K562 (cell line): ENCODE results near the gene PPM1L. TPM values are rescaled to one million over a fixed set of nuclear protein-coding genes. Genes with fewer than 3 reads are reported as not detected.

Experiments used
- ATAC-seq: fragments of 200-7000 bp; cut with Tn5 transposase; 3 replicates; pipeline ENCODE4 v1.9.1; 2020; ENCODE audit warnings: moderate library complexity
- BruUV-seq: library from RNA; stranded (reverse); fragments of 400-500 nt; replicated peaks from 2 replicates; lab custom pipeline; 2021; lab: Mats Ljungman, UMichigan
- CTCF ChIA-PET: fragments of 300-600 bp; formaldehyde crosslinking; extraction: SDS; loops from one replicate; lab custom pipeline; 2021; ENCODE audit warnings: low intra/inter-chr PET ratio; lab: Yijun Ruan, JAX
- POLR2A ChIA-PET: fragments of 300-600, 350-650 bp; sonication (Branson Sonifier 250); formaldehyde crosslinking; extraction: SDS; loops from one replicate; lab custom pipeline; 2021; ENCODE audit warnings: antibody characterized with exemption, inconsistent platforms; lab: Yijun Ruan, JAX
- DNase-seq, 4 experiments: peaks; one replicate each; pipeline versions ENCODE4 v3.0.0 to v3.0.0-alpha.2; 2011 to 2018; ENCODE audit warnings: low spot score in 3 of 4, mixed read lengths in 3 of 4; ENCODE audit errors: extremely low read depth in 1 of 4
- FAIRE-seq: peaks from 2 replicates; lab custom pipeline; 2011; peaks lifted over from hg19 to GRCh38; lab: Jason Lieb, UNC
- H2AFZ ChIP-seq: 2 replicates; pipeline ENCODE4 v1.6.0; 2011; ENCODE audit warnings: low read depth, low read length, control low read depth, inconsistent platforms
- H3K27ac ChIP-seq: fragments of 200-600 bp; 3 replicates; pipeline ENCODE4 v1.8.0; 2011; ENCODE audit warnings: low read depth, mild to moderate bottlenecking, control low read depth, inconsistent platforms, low read length, moderate library complexity, mixed read lengths; ENCODE audit errors: extremely low read depth
- H3K27me3 ChIP-seq, 2 experiments: fragments of 300-600 bp in 1 of 2; 2 replicates in 1 of 2; 3 replicates in 1 of 2; pipeline versions ENCODE4 v1.6.0 to v1.8.0; 2011; ENCODE audit warnings: inconsistent platforms in 2 of 2, low read length in 2 of 2, mild to moderate bottlenecking in 1 of 2, mixed read lengths in 1 of 2, moderate library complexity in 1 of 2; ENCODE audit not compliant: control insufficient read depth in 2 of 2, insufficient read depth in 2 of 2
- H3K36me3 ChIP-seq: fragments of 300-600 bp; 3 replicates; pipeline ENCODE4 v1.8.0; 2011; ENCODE audit warnings: mild to moderate bottlenecking, low read length, inconsistent platforms; ENCODE audit not compliant: control insufficient read depth, insufficient read depth
- H3K4me1 ChIP-seq, 2 experiments: fragments of 200-600 bp in 1 of 2; replicated peaks in 1 of 2; 2 replicates in 1 of 2; 3 replicates in 1 of 2; pipeline versions ENCODE4 v1.5.1 to v1.8.0; 2011; ENCODE audit warnings: inconsistent platforms in 2 of 2, low read length in 2 of 2, mild to moderate bottlenecking in 1 of 2, mixed read lengths in 1 of 2, moderate library complexity in 1 of 2; ENCODE audit not compliant: control insufficient read depth in 2 of 2, insufficient read depth in 2 of 2
- H3K4me2 ChIP-seq: 2 replicates; pipeline ENCODE4 v1.6.1; 2011; ENCODE audit warnings: low read length, control low read depth, inconsistent platforms, mixed read lengths; ENCODE audit not compliant: insufficient read depth
- H3K4me3 ChIP-seq: fragments of 200-600 bp; sonication (generic), shearing (Covaris generic); 2 replicates; pipeline ENCODE4 v1.5.1; 2016; ENCODE audit warnings: control low read depth, inconsistent platforms
- H3K79me2 ChIP-seq: fragments of 200-600 bp; 3 replicates; pipeline ENCODE4 v1.8.0; 2011; ENCODE audit warnings: low read length, inconsistent platforms; ENCODE audit not compliant: control insufficient read depth, insufficient read depth
- H3K9ac ChIP-seq, 2 experiments: 2 replicates each; pipeline versions ENCODE4 v1.6.0 to v1.6.1; 2011; ENCODE audit warnings: low read depth in 2 of 2, low read length in 2 of 2, control low read depth in 1 of 2, inconsistent platforms in 1 of 2, mild to moderate bottlenecking in 1 of 2, mixed read lengths in 1 of 2; ENCODE audit not compliant: insufficient read depth in 1 of 2
- H3K9me1 ChIP-seq: one replicate; pipeline ENCODE4 v1.6.0; 2011; ENCODE audit warnings: inconsistent platforms, mild to moderate bottlenecking, low read length, moderate library complexity; ENCODE audit not compliant: control insufficient read depth, insufficient read depth
- H3K9me3 ChIP-seq: replicated peaks from 2 replicates; pipeline ENCODE4 v1.5.1; 2011; ENCODE audit warnings: low read depth, low read length, inconsistent platforms; ENCODE audit not compliant: control insufficient read depth, insufficient read depth
- H4K20me1 ChIP-seq: replicated peaks from 2 replicates; pipeline ENCODE4 v1.6.1; 2011; ENCODE audit warnings: low read length, inconsistent platforms, mixed read lengths; ENCODE audit not compliant: control insufficient read depth, insufficient read depth
- BRF1 ChIP-seq: IDR thresholded peaks from 3 replicates; pipeline ENCODE4 v1.6.1; 2011; ENCODE audit warnings: borderline replicate concordance, mild to moderate bottlenecking; ENCODE audit not compliant: insufficient read length; ENCODE audit errors: extremely low read depth
- CTBP1 ChIP-seq: fragments of 450-650 bp; IDR thresholded peaks from 2 replicates; pipeline ENCODE4 v1.6.1; 2016; ENCODE audit warnings: borderline replicate concordance
- FOXK1 ChIP-seq: sonication (generic); formaldehyde crosslinking; IDR thresholded peaks from 2 replicates; pipeline ENCODE4 v1.8.0; 2022; ENCODE audit warnings: missing genetic modification reagents, mild to moderate bottlenecking, borderline replicate concordance
- MAFF ChIP-seq: IDR thresholded peaks from 2 replicates; pipeline ENCODE4 v1.6.1; 2012; ENCODE audit warnings: low read length, improper control_type of control experiment
- NFATC3 ChIP-seq: fragments of 450-650 bp; IDR thresholded peaks from 2 replicates; pipeline ENCODE4 v1.6.1; 2017; ENCODE audit warnings: mild to moderate bottlenecking
- NFYB ChIP-seq: IDR thresholded peaks from 2 replicates; pipeline ENCODE4 v1.6.1; 2011; ENCODE audit warnings: mild to moderate bottlenecking, moderate library complexity; ENCODE audit not compliant: insufficient read length; ENCODE audit errors: extremely low read depth
- NRF1 ChIP-seq, 2 experiments: fragments of 450-650 bp; IDR thresholded peaks in 1 of 2; conservative IDR thresholded peaks in 1 of 2; 2 replicates each; pipeline ENCODE4 v1.6.1; 2014; ENCODE audit warnings: mild to moderate bottlenecking in 2 of 2
- PRPF4 ChIP-seq: fragments of 200-400 bp; formaldehyde crosslinking; IDR thresholded peaks from one replicate; pipeline ENCODE4 v1.6.1; 2017; ENCODE audit warnings: low read length, low read depth, mild to moderate bottlenecking; ENCODE audit not compliant: insufficient read depth, poor library complexity, severe bottlenecking
- SMAD2 ChIP-seq: fragments of 150-350 bp; IDR thresholded peaks from 2 replicates; pipeline ENCODE4 v1.6.1; 2014; ENCODE audit warnings: low read depth, mild to moderate bottlenecking, low read length
- TOE1 ChIP-seq, 2 experiments: fragments of 450-650 bp in 1 of 2; sonication (generic) in 1 of 2; formaldehyde crosslinking in 1 of 2; IDR thresholded peaks; 2 replicates each; pipeline versions ENCODE4 v1.7.1 to v1.8.0; 2016 to 2022; ENCODE audit warnings: borderline replicate concordance in 2 of 2, mild to moderate bottlenecking in 2 of 2, antibody characterized with exemption in 1 of 2, inconsistent platforms in 1 of 2, low read depth in 1 of 2, missing genetic modification reagents in 1 of 2, moderate library complexity in 1 of 2
- ZNF174 ChIP-seq: fragments of 250-450 bp; sonication (Bioruptor Pico); IDR thresholded peaks from 2 replicates; pipeline ENCODE4 v1.4.0; 2020; ENCODE audit warnings: mild to moderate bottlenecking
- WGBS: fragments of 100-300 bp; shearing (Covaris generic); methylation state at CpG from one replicate; pipeline ENCODE4 v1.1.6; 2016; ENCODE audit warnings: low coverage, mixed read lengths; ENCODE audit not compliant: insufficient coverage; ENCODE audit errors: missing lambda C conversion rate; 5-methylcytosine and 5-hydroxymethylcytosine counted together
- in situ Hi-C: fragments of 300-500 bp; cut with MboI; formaldehyde crosslinking; loops from 4 replicates; pipeline ENCODE4 v1.15.0; 2018; ENCODE audit warnings: inconsistent platforms, mixed read lengths
- intact Hi-C: fragments of 100-400 bp; cut with micrococcal nuclease; formaldehyde crosslinking; loops from 2 replicates; pipeline ENCODE4 v1.14.2; 2022
- polyA plus RNA-seq, 8 experiments: library from polyadenylated mRNA; depleted of rRNA in 4 of 8; stranded (reverse) in 5 of 8; unstranded in 3 of 8; fragments of >200 nt; fragmentation: Nextera tagmentation in 2 of 8; fragmentation: Illumina TruSeq in 1 of 8; extraction: Ambion mirVana in 2 of 8; extraction: Trizol in 1 of 8; gene quantifications; 2 replicates each; pipeline versions ENCODE4 v1.2.1 to v1.2.3, GENCODE V29; 2011 to 2014; ENCODE audit warnings: inconsistent platforms in 1 of 8, missing spikeins in 1 of 8
- total RNA-seq, 7 experiments: library from RNA; depleted of rRNA in 6 of 7; stranded (reverse); fragments of >200 nt in 6 of 7; fragmentation: Illumina TruSeq in 2 of 7; extraction: Trizol in 2 of 7; gene quantifications; 2 replicates each; pipeline versions ENCODE4 v1.2.1 to v1.2.3, GENCODE V29; 2011 to 2021; ENCODE audit warnings: low replicate concordance in 1 of 7
- TF ChIP-seq, protein P1 (sequence below): sonication (generic); formaldehyde crosslinking; IDR thresholded peaks from 2 replicates; pipeline ENCODE4 v1.8.1; 2023; ENCODE audit warnings: mild to moderate bottlenecking, missing genetic modification reagents
- TF ChIP-seq, protein P2 (sequence below): fragments of 450-650 bp; IDR thresholded peaks from 2 replicates; pipeline ENCODE4 v1.6.1; 2016; ENCODE audit warnings: antibody characterized with exemption
- TF ChIP-seq, protein P3 (sequence below), 2 experiments: fragments of 150-350 bp in 1 of 2; IDR thresholded peaks; 2 replicates each; pipeline ENCODE4 v1.6.1; 2012 to 2016; ENCODE audit warnings: low read depth in 2 of 2, low read length in 2 of 2, mild to moderate bottlenecking in 1 of 2, moderate library complexity in 1 of 2

Gene PPM1L
- total and polyA plus RNA-seq, 9 of the 15 experiments (the other 6 are each of a cell fraction or from before 2014, with no cell fraction given), result 0.01 to 0.41 (median 0.14) TPM

DNA sequence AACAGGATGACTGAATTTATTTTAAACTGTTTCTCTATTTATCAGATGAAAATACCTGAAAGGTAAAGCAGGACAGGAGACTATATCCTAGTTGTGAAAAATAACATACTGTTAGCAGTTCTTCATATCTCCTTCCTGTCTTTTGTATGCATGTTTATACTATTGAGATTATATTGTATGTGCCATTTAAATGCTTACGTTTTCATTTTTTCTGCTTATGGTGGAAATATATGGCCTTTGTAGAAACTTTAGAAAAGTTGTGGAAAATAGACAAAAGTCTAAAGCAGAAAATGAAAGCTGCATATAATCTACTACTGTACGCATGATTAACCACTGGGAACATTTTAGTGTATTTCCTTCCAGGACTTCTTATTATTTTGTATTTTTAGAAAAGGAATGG lies 2.1 kb upstream of the PPM1L start:
- no peak overlapping the region for H2AFZ ChIP-seq
- H3K4me1 ChIP-seq, result peaks cover 0 to 24% of the 10 kb centered on the region in 2 experiments; a peak in 3 of 5 replicates
- peak overlapping the region in 1 of 2 experiments; percentile 87; a peak in 1 of 4 replicates for H3K9ac ChIP-seq
- ChIA-PET POLR2A (interaction anchor here (0.7 to 1.7 kb wide), 2 partner anchors 16 to 1094 kb away, joined by 3 read pairs; no protein-coding TSS in a partner anchor), CTCF (no interaction called here)
- ATAC-seq (no peak), FAIRE-seq (no peak), DNase-seq (no peak)
- 58% methylated on average over 2 of the region's 2 CpGs for WGBS
- H3K79me2 ChIP-seq, result no peaks in the 10 kb centered on the region
- no peaks in the 10 kb centered on the region for H3K9me1 ChIP-seq
- H4K20me1 ChIP-seq, result peaks cover 5% of the 10 kb centered on the region; the same call in 1 of the 2 replicates
- H3K4me3 ChIP-seq, result no peak overlapping the region
- H3K36me3 ChIP-seq, result no peaks in the 10 kb centered on the region
- peak overlapping the region; percentile 76 for H3K4me2 ChIP-seq
- in situ Hi-C loops, result no loop called here
- intact Hi-C loops, result no loop called here
- no peaks in the 10 kb centered on the region for H3K9me3 ChIP-seq
- peaks cover 16 to 18% of the 10 kb centered on the region in 2 experiments; a peak in 4 of 5 replicates for H3K27me3 ChIP-seq
- no peak overlapping the region for H3K27ac ChIP-seq
- BruUV-seq, result no TSS peak
- TF ChIP-seq ZNF174 (CRISPR knock-in tag) (no peak), NFATC3 (no peak), NRF1 (conservative IDR thresholded peaks at IDR 0.05 in 1 of 2, IDR thresholded peaks at IDR 0.05 in 1 of 2) (no peak), CTBP1 (no peak), MAFF (peak; percentile 52; the same call in 1 of the 2 replicates), TOE1 (IDR thresholded peaks at IDR 0.05; ENCODE audit: borderline replicate concordance) (no peak), TOE1 (CRISPR knock-in tag; IDR thresholded peaks at IDR 0.05; ENCODE audit: borderline replicate concordance, low read depth) (no peak), PRPF4 (no peak), FOXK1 (CRISPR knock-in tag) (no peak), NFYB (no peak), BRF1 (no peak), SMAD2 (no peak)
- TF ChIP-seq, protein P1, sequence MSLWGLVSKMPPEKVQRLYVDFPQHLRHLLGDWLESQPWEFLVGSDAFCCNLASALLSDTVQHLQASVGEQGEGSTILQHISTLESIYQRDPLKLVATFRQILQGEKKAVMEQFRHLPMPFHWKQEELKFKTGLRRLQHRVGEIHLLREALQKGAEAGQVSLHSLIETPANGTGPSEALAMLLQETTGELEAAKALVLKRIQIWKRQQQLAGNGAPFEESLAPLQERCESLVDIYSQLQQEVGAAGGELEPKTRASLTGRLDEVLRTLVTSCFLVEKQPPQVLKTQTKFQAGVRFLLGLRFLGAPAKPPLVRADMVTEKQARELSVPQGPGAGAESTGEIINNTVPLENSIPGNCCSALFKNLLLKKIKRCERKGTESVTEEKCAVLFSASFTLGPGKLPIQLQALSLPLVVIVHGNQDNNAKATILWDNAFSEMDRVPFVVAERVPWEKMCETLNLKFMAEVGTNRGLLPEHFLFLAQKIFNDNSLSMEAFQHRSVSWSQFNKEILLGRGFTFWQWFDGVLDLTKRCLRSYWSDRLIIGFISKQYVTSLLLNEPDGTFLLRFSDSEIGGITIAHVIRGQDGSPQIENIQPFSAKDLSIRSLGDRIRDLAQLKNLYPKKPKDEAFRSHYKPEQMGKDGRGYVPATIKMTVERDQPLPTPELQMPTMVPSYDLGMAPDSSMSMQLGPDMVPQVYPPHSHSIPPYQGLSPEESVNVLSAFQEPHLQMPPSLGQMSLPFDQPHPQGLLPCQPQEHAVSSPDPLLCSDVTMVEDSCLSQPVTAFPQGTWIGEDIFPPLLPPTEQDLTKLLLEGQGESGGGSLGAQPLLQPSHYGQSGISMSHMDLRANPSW (CRISPR knock-in tag), result no peak
- TF ChIP-seq, protein P2, sequence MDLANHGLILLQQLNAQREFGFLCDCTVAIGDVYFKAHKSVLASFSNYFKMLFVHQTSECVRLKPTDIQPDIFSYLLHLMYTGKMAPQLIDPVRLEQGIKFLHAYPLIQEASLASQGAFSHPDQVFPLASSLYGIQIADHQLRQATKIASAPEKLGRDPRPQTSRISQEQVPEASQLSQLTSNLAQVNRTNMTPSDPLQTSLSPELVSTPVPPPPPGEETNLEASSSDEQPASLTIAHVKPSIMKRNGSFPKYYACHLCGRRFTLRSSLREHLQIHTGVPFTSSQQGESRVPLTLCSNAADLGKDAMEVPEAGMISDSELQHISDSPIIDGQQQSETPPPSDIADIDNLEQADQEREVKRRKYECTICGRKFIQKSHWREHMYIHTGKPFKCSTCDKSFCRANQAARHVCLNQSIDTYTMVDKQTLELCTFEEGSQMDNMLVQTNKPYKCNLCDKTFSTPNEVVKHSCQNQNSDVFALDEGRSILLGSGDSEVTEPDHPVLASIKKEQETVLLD, result no peak
- TF ChIP-seq, protein P3, sequence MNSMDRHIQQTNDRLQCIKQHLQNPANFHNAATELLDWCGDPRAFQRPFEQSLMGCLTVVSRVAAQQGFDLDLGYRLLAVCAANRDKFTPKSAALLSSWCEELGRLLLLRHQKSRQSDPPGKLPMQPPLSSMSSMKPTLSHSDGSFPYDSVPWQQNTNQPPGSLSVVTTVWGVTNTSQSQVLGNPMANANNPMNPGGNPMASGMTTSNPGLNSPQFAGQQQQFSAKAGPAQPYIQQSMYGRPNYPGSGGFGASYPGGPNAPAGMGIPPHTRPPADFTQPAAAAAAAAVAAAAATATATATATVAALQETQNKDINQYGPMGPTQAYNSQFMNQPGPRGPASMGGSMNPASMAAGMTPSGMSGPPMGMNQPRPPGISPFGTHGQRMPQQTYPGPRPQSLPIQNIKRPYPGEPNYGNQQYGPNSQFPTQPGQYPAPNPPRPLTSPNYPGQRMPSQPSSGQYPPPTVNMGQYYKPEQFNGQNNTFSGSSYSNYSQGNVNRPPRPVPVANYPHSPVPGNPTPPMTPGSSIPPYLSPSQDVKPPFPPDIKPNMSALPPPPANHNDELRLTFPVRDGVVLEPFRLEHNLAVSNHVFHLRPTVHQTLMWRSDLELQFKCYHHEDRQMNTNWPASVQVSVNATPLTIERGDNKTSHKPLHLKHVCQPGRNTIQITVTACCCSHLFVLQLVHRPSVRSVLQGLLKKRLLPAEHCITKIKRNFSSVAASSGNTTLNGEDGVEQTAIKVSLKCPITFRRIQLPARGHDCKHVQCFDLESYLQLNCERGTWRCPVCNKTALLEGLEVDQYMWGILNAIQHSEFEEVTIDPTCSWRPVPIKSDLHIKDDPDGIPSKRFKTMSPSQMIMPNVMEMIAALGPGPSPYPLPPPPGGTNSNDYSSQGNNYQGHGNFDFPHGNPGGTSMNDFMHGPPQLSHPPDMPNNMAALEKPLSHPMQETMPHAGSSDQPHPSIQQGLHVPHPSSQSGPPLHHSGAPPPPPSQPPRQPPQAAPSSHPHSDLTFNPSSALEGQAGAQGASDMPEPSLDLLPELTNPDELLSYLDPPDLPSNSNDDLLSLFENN (IDR thresholded peaks at IDR 0.05; ENCODE audit: low read depth in 2 of 2, low read length in 2 of 2), result no peak
